HG03025 (cell line): ENCODE data around the gene SLC34A1.

Experiments
- ATAC-seq: cut with Tn5 transposase; IDR thresholded peaks from one replicate; pipeline ENCODE4 v1.9.1; 2021; ENCODE audit warnings: mild to moderate bottlenecking, moderate library complexity; ENCODE audit not compliant: unreplicated experiment, low FRiP score

Gene SLC34A1

DNA sequence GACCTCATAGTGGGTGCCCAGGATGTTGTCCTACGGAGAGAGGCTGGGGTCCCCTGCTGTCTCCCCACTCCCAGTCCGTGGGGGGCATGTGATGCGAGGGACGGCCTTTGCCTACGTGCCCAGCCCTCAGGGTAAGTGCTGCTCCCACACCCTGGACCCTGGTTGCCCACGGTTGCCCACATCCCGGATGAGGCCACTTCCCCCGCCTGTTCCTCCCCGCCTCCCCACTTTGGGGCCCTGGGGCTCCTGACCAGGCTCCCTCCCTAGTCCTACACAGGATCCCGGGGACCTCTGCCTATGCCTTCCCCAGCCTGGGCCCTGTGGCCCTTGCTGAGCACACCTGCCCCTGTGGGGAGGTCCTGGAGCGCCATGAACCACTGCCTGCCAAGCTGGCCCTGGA lies 1.5 kb downstream of the SLC34A1 start:
- ATAC-seq: no peak

DNA sequence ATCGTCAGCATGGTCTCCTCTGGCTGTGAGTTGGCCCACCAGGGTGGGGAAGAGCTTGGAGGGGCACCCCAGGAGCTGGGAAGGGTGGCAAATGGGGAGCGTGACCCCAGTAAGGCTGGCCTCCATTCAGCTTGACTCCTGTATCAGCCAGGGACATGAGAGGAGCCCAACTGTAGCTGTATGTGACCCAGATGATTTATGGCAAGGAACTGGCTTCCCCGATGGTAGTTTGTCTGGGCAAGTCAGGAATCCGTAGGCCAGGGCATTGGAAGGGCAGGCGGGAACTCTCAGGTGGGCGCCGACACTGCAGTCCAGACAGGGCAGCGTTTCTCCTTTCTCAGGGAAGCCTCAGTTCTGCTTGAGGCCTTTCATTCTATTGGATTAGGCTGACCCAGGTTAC lies 2.3 kb downstream of the SLC34A1 start:
- no peak for ATAC-seq

GRCh38 chr5:177387405-177387804 lies 3.2 kb downstream of the SLC34A1 start:
- no peak for ATAC-seq

GRCh38 chr5:177388521-177389052 lies 4.4 kb downstream of the SLC34A1 start:
- no peak for ATAC-seq

DNA sequence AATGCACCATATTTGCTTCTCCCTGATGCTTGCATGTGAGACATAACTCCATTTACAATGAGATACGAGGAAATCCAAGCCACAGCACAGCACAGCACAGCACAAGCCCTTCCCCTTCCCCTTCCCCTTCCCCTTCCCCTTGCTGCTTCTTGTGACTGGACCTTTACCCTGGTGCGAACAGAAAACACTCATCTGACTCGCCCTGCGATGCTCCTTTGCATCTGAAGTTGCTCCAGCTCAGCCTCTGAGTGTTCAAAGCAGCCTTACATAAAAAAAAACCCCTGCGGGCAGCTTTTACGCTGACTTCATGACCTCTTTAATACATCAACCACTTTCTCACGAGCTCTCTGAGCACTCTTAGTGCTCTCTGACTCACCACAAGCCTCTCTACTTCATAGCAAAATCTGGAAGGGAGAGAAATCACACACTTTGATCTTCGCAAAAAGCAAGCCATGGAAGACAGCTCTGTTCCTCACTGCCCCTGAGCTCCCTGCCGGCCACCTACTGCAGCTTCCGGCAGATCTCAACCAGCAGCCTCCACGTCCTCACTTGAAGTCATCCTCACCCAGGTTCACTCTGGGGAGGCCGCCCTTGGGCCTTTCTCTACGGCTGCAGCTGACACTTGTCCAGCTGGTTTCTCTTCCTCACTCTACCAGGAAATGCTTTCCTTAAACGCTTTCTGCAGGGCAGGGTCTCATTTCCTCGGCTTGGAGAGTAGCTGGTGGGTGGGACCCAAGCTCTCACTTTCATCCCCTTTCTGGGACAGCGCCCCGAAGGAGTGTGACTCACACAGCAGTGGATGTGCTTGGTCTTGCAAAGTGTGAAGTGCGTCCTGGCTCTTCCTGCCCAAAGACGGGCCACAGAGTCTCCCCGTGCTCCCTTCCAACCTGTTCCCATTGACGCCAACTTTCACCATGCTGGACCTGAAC lies 5.3 kb downstream of the SLC34A1 start:
- ATAC-seq: no peak

DNA sequence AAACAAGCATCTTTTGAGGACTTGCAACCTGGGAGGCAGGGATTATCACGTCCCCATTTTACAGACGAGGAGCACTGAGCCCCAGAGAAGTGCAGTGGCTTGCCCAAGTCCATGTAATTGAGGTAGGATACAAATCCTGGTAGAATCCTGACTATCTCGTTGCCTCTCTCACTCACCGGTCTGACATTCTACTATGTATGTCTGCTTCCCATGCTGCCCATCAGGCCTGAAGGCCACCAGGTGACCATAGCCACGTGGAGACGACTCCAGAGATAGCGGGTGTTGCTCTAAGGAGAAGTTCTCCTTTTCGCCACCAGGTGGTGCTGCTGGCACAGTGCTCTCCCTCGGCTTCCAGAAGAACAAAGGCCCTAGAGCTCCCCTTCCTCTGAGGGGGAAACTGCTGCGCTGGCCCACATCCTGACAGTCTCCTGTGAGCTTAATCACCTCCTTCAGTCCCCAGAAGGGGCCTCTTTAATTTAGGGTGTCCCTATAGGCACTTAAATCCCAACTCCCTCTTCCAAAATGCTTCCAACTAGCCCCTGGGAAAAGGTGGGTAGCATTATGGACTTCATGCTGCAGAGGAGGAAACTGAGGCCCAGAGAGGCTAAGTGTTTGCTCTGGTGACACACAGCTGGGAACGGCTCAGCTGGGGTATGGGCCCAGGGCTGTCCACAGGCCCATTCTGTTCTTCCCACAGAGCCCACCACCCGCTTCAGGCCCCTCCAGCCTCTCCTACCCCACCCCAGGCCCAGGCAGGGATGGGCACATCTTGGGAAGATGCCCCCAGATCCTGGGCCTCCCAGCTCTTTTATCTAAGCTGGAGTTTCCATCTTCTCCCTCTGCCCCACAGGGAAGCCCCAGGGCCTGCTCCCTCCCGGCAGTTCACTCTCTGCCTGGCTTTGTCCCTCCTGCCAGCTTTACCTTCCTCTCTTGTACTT lies 6.4 kb downstream of the SLC34A1 start:
- ATAC-seq: no peak

DNA sequence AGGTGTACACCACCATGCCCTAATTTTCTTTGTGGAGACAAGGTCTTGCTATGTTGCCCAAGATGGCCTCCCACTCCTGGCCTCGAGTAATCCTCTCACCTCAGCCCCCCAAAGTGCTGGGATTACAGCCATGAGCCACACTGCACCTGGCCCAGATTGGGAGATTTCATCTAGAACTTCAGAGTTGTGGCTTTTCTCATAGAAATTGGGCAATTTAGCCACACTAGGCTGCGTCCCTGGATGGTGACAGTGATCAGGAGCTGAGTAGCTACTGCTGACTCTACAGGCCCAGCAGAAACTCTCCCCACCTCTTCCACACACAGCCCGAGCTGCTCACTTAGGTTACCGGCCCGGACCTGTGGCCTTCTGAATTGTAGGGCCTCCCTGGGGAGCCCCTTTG lies 8.5 kb downstream of the SLC34A1 start:
- no peak for ATAC-seq

- ATAC-seq: no peak
Observed at GRCh38 chr5:177393206-177393765, 9.1 kb downstream of the SLC34A1 start.

DNA sequence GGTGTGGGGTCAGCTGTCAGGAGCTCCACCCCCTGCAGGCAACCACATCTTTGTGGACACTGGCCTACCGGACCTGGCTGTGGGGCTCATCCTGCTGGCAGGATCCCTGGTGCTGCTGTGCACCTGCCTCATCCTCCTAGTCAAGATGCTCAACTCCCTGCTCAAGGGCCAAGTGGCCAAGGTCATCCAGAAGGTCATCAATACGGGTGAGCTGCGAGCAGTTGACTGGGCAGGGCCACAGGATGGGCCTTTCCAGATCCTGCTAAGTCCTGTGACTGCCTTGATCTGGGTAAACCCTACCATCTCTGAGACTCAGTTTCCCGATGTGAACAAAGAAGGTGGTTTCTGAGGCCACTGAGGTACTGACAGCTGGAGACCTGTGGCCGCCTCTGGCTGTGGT lies 9.8 kb downstream of the SLC34A1 start:
- ATAC-seq: no peak

DNA sequence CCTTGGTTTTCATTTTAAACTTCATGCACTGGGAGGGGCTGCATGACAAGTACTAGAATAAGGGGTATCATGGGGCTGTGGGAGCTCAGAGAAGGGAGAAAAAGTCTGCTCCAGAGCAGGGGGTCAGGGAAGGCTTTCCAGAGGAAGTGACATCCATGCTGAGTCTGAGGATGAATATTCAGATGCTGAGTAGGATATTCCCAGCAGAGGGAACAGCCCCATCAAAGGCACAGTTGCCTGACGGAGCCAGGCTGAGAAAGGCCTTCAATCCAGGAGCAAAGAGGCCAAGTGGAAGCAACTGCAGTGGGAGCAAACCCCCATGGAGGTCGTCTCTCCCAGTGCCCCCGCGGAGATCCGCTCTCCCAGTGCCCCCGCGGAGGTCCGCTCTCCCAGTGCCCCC lies 11.8 kb downstream of the SLC34A1 start:
- ATAC-seq: no peak

- no peak for ATAC-seq
Observed at GRCh38 chr5:177396807-177397206, 12.6 kb downstream of the SLC34A1 start.

DNA sequence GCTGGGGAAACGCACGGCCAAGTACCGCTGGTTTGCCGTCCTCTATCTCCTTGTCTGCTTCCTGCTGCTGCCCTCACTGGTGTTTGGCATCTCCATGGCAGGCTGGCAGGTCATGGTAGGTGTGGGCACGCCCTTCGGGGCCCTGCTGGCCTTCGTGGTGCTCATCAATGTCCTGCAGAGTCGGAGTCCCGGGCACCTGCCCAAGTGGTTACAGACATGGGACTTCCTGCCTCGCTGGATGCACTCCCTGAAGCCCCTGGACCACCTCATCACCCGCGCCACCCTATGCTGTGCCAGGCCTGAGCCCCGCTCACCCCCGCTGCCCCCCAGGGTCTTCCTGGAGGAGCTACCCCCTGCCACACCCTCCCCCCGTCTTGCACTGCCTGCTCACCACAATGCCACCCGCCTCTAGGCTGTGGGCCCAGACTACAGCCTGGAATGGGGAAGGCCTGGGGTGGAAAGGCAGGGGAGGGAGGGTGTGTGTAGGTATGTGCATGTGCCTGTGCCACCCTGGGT lies 13.7 kb downstream of the SLC34A1 start:
- ATAC-seq: no peak

DNA sequence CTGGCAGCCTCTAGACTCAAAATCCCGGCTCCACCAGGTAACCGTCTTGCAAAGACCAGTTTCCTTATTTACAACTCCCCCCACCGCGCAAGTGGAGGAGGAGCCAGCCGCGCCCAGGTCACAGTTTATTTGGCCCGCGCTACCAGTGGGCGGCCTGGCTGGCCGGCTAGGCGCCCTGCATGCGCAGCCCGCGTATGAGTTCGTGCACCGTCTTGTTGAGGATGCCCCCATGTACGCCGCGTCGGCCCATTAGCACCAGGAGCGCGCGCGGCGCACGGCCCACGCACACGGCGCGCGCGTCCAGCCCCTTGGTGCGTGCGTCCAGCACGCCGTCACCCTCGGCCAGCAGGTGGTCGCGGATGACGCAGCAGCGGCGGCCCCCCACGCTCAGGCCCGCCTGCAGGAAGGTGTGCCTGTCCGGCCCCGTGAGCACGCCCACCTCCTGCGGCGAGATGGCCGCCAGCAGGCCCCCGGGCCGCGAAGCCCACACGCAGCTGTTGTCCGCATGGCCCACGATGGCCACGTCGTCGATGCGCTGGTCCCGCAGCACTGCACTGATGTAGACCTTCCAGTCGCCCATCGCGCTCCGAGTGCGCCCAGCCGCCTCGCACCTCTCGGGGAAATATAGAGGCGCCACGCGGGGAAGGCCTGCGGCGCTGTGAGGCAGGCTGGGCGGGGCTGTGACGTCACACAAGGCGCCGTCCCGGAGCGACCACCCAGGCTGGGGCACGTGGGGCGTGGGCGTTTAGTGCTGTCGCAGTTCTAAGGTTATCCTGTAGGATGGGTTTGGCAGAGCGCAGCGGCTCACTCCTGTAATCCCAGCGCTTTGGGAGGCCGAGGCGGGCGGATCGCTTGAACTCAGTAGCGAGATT lies 16.0 kb downstream of the SLC34A1 start, which contains the start of gene PFN3:
Gene PFN3 (minus strand): TSS at position 665 of the 872 bp plus-strand sequence. CDS start 85 bp downstream, at position 580.
- no peak for ATAC-seq

DNA sequence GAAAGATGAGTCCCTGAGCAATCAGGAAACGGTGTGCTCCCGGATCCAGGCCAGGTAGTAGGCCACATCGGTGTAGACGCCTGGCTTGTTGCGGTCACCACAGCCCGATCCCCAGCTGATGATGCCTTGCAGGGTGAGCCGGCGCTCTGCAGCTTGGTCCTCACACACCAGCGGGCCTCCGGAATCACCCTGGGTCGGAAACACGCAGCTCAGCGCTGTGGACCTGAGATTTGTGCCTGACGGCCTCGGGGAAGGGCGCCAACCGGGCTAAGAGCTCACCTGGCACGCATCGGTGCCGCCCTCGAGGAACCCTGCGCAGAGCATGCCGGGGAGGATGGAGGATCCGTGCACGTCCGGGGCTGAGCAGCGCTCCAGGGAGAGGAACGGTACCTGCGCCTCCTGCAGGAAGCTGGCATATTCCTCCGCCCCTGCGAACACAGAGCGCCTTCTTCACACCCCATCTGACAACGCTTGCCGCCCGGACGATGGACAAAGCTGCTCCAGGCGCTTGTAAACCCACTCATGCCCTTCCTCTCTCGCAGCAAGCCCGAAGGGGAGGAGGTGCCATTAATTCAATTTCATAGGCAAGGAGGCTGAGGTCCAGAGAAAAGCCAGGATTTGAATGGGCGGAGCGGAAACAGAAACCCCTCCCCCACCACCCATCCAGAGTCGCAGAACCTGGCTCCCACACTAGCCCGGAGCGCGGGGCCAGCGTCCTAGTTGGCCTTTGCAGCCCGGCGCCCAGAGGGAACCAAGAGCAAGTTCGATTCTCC lies 18.2 kb downstream of the SLC34A1 start:
- no peak for ATAC-seq

GRCh38 chr5:177403102-177403791 lies 19.0 kb downstream of the SLC34A1 start:
- peak; percentile 30 for ATAC-seq

DNA sequence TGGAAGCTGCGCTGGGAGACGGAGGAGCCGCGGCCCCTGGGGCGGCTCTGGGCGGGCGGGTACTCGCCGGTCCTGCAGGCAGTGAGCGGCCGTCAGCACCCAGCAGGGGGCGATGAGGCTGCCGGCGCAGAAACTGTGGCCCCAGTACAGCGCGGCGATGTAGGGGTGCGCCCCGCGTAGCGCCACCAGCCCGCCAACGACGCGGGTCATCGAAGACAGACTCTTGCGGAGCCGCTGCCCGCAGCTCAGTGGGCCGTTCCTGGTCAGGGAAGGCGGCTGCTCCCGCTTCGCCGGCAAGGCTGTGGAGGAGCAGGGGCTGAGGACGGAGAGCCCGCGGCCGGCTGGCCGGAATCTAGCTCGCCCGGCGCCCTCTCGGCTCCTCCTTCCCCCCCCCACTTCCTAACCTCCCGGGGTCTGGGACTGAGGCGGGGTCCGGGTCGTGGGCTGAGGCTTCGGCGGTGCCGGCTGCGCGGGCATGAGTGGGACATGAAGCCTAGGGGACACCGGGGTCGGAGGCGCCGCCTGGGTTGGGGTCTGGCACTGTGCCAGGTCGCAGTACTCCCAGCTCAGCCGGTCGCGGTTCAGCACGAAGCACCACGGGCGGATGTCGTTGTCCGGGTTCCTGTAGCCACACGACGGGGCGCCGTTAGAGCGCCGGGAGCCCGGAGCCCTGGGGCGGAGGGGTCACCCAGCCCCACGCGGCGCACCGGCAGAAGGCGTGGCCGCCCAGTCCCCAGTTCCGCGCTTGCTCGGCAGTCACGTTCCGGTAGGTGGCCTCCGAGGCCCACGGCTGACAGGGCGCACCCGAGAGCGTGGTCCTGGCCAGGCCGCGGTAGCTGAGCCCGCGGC lies 19.8 kb downstream of the SLC34A1 start:
- peak; percentile 57 for ATAC-seq

GRCh38 chr5:177404641-177405179 lies 20.5 kb downstream of the SLC34A1 start:
- no peak for ATAC-seq
